Ovary (tissue), 9 donors: ENCODE data around the gene SFN. TPM values are rescaled to one million over a fixed set of nuclear protein-coding genes. Genes with fewer than 3 reads are reported as not detected.

ENCODE experiments used
- DNase-seq, 5 donors: peaks; one replicate each; pipeline ENCODE4 v3.0.0-alpha.2; 2019 to 2020
- H3K27ac ChIP-seq, 2 donors: fragments of 200-600 bp; one replicate each; pipeline versions ENCODE4 v1.5.1 to v1.8.0; 2019 to 2022
- H3K27me3 ChIP-seq: fragments of 200-600 bp; one replicate; pipeline ENCODE4 v1.8.0; 2022
- H3K36me3 ChIP-seq: fragments of 200-600 bp; sonication (generic); one replicate; pipeline ENCODE4 v1.5.1; 2019
- H3K4me1 ChIP-seq: one replicate; pipeline ENCODE4 v1.8.1; 2013; ENCODE audit warnings: mild to moderate bottlenecking, moderate library complexity; ENCODE audit not compliant: insufficient read depth
- H3K4me3 ChIP-seq: fragments of 200-600 bp; sonication (generic); one replicate; pipeline ENCODE4 v1.5.1; 2017
- H3K9me3 ChIP-seq, 2 donors: fragments of 200-600 bp in 1 of 2; sonication (generic) in 1 of 2; one replicate each; pipeline versions ENCODE4 v1.5.1 to v1.8.1; 2013 to 2019; ENCODE audit warnings: mild to moderate bottlenecking in 1 of 2, moderate library complexity in 1 of 2
- CTCF ChIP-seq, 3 donors: fragments of 450-650 bp in 2 of 3; fragments of 200-600 bp in 1 of 3; IDR thresholded peaks; one replicate each; pipeline versions ENCODE4 v1.5.1 to v1.8.0; 2016 to 2022; ENCODE audit warnings: antibody characterized with exemption in 3 of 3, mild to moderate bottlenecking in 1 of 3
- EP300 ChIP-seq: sonication (generic); formaldehyde crosslinking; IDR thresholded peaks from one replicate; pipeline ENCODE4 v1.6.1; 2017; ENCODE audit warnings: antibody characterized with exemption
- POLR2A ChIP-seq: fragments of 450-650 bp; IDR thresholded peaks from one replicate; pipeline ENCODE4 v1.6.1; 2017; ENCODE audit warnings: antibody characterized with exemption, mild to moderate bottlenecking, moderate library complexity
- WGBS, 3 donors: extraction: QIAGEN DNeasy Blood & Tissue Kit in 1 of 3; methylation state at CpG; one replicate each; pipeline versions ENCODE4 v1.1.5 to v1.1.7; 2013 to 2017; 5-methylcytosine and 5-hydroxymethylcytosine counted together
- intact Hi-C, 4 donors: fragments of 100-400 bp; cut with DNase I; formaldehyde crosslinking; loops; one replicate each; pipeline versions ENCODE4 v1.11.0 to v1.15.1; 2022 to 2023
- polyA plus RNA-seq, 2 donors: library from polyadenylated mRNA; stranded (reverse); fragments of 200-250 nt in 1 of 2; fragments of 350-450 nt in 1 of 2; fragmentation: Illumina TruSeq in 1 of 2; extraction: RNeasy Lipid Tissue Mini Kit (QIAGEN cat#74804) in 1 of 2; gene quantifications; one replicate each; pipeline ENCODE4 v1.2.3, GENCODE V29; 2013 to 2014
- total RNA-seq, 7 donors: library from RNA; depleted of rRNA in 2 of 7; stranded (reverse); fragments of >200 nt in 2 of 7; fragmentation: NEBNext Ultra II Directional in 3 of 7; extraction: Animal tissue kit (Norgen Biotek cat#: 25700) in 3 of 7; gene quantifications; one replicate each; pipeline versions ENCODE4 v1.1.0 to v1.2.4, GENCODE V29; 2016 to 2023
- donor health status: DM: no; HTN: no; CAD: no; lungs with moderate emphysema.
- donor health status: DM: no; HTN: no; CAD: no.
- donor health status: Bipolar disorder and iron deficiency.
- donor health status: DM: yes; HTN: yes; CAD: no.
- donor health status: DM: no; HTN: no; CAD: no.
- donor health status: DM: yes; HTN: yes; CAD: no.

SFN gene
- total and polyA plus RNA-seq, 9 donors: 0.17 to 0.80 (median 0.37) TPM; not detected in 3

DNA sequence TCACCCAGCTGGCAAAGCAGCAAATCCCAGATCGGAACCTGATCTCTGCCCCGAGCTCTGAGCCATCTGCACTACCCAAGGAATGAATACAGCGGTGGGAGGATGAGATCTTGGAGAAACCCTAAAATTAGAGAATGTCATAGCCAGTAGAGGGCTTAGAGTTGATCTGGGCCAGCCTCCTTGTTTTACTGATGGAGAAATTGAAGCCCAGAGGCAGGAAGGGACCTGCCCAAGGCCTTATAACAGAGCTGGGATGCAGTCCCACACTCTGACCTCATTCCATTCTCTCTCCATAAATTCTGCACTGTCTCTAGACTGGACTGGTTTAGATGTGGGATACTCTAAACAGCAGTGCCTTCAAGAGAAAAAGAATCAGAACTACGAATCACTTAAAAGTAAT lies 4.8 kb upstream of the SFN start:
- TF ChIP-seq CTCF (IDR thresholded peaks at IDR 0.05): no peak
- no peak for TF ChIP-seq EP300
- TF ChIP-seq POLR2A: no peak
- no peak overlapping the region for H3K27ac ChIP-seq
- no peaks in the 10 kb centered on the region for H3K36me3 ChIP-seq
- no peak for DNase-seq
- H3K9me3 ChIP-seq: no peaks in the 10 kb centered on the region
- H3K4me1 ChIP-seq: no peaks in the 10 kb centered on the region
- WGBS, 3 donors: 28 to 31% (median 31%) methylated on average over 4 of the region's 4 CpGs
- H3K4me3 ChIP-seq: no peak overlapping the region
- no peaks in the 10 kb centered on the region for H3K27me3 ChIP-seq
- intact Hi-C loops: no loop called here

GRCh38 chr1:26858891-26859640 lies 3.9 kb upstream of the SFN start:
- H3K9me3 ChIP-seq: no peaks in the 10 kb centered on the region
- no peaks in the 10 kb centered on the region for H3K27me3 ChIP-seq
- WGBS, 3 donors: 91% methylated on average over 7 of the region's 7 CpGs
- H3K4me3 ChIP-seq: no peak overlapping the region
- no peak overlapping the region for H3K27ac ChIP-seq
- H3K4me1 ChIP-seq: peaks cover 2% of the 10 kb centered on the region
- TF ChIP-seq CTCF (IDR thresholded peaks at IDR 0.05) (no peak), EP300 (no peak), POLR2A (no peak)
- DNase-seq: no peak
- intact Hi-C loops: no loop called here
- H3K36me3 ChIP-seq: no peaks in the 10 kb centered on the region

- Histone ChIP-seq H3K4me3 (no peak overlapping the region), H3K27ac (no peak overlapping the region), H3K4me1 (peaks cover 6% of the 10 kb centered on the region), H3K36me3 (no peaks in the 10 kb centered on the region), H3K27me3 (no peaks in the 10 kb centered on the region), H3K9me3 (no peaks in the 10 kb centered on the region)
- WGBS, 3 donors: 64 to 68% (median 67%) methylated on average over 5 of the region's 5 CpGs
- TF ChIP-seq EP300 (no peak), POLR2A (no peak), CTCF (IDR thresholded peaks at IDR 0.05) (no peak)
- intact Hi-C loops: no loop called here
- no peak for DNase-seq
Observed at GRCh38 chr1:26861286-26861701, 1.7 kb upstream of the SFN start.

GRCh38 chr1:26861889-26862378 lies 1.0 kb upstream of the SFN start:
- intact Hi-C loops: no loop called here
- H3K36me3 ChIP-seq: no peaks in the 10 kb centered on the region
- 86 to 90% (median 86%) methylated on average over 7 of the region's 7 CpGs for WGBS, 3 donors
- H3K9me3 ChIP-seq: no peaks in the 10 kb centered on the region
- H3K4me1 ChIP-seq: peaks cover 6% of the 10 kb centered on the region
- H3K4me3 ChIP-seq: no peak overlapping the region
- no peaks in the 10 kb centered on the region for H3K27me3 ChIP-seq
- no peak for TF ChIP-seq EP300
- H3K27ac ChIP-seq: no peak overlapping the region
- DNase-seq: no peak

- no peak overlapping the region for H3K27ac ChIP-seq
- intact Hi-C loops: no loop called here
- WGBS, 3 donors: 54 to 78% (median 74%) methylated on average over 16 to 20 of the region's 20 CpGs
Observed at GRCh38 chr1:26863685-26864077, 732 bp downstream of the SFN start.

More at GRCh38 chr1:26863685-26864077, 732 bp downstream of the SFN start:
- DNase-seq: no peak
- H3K36me3 ChIP-seq: no peaks in the 10 kb centered on the region
- H3K9me3 ChIP-seq: no peaks in the 10 kb centered on the region
- no peaks in the 10 kb centered on the region for H3K27me3 ChIP-seq
- peaks cover 6% of the 10 kb centered on the region for H3K4me1 ChIP-seq
- H3K4me3 ChIP-seq: peak overlapping the region; percentile 45
- TF ChIP-seq POLR2A (no peak), CTCF (IDR thresholded peaks at IDR 0.05) (no peak), EP300 (no peak)
